GM10266 (cell line): ENCODE measurements around the gene ZSCAN26.

ENCODE experiments used
- DNase-seq: peaks from one replicate; pipeline ENCODE4 v3.0.0; 2012; ENCODE audit errors: extremely low spot score
- TF ChIP-seq, protein P1 (sequence below): IDR thresholded peaks from 2 replicates; pipeline ENCODE4 v1.5.1; 2012; ENCODE audit warnings: mild to moderate bottlenecking, low read depth; ENCODE audit not compliant: control insufficient read depth, insufficient read depth; ENCODE audit errors: missing control alignments

ZSCAN26 gene

GRCh38 chr6:28323813-28324424 is 57.0 kb downstream of the ZSCAN26 start:
- no peak for DNase-seq
- TF ChIP-seq, protein P1, sequence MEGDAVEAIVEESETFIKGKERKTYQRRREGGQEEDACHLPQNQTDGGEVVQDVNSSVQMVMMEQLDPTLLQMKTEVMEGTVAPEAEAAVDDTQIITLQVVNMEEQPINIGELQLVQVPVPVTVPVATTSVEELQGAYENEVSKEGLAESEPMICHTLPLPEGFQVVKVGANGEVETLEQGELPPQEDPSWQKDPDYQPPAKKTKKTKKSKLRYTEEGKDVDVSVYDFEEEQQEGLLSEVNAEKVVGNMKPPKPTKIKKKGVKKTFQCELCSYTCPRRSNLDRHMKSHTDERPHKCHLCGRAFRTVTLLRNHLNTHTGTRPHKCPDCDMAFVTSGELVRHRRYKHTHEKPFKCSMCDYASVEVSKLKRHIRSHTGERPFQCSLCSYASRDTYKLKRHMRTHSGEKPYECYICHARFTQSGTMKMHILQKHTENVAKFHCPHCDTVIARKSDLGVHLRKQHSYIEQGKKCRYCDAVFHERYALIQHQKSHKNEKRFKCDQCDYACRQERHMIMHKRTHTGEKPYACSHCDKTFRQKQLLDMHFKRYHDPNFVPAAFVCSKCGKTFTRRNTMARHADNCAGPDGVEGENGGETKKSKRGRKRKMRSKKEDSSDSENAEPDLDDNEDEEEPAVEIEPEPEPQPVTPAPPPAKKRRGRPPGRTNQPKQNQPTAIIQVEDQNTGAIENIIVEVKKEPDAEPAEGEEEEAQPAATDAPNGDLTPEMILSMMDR = no peak

- DNase-seq = no peak
- TF ChIP-seq, protein P1 = no peak
These were observed 59.5 kb downstream of the ZSCAN26 start for GRCh38 chr6:28326371-28326948.
